LNCaP clone FGC (cell line): ENCODE measurements around the gene MESP2.
"Not testable (repeated sequence)": the region's sequence is repeated elsewhere in the genome, so short reads cannot be mapped to it uniquely, and the experiment has no call there.

Experiments
- DNase-seq: peaks from one replicate; pipeline ENCODE4 v3.0.0-alpha.2; 2011; ENCODE audit warnings: low read depth
- H3K4me3 ChIP-seq: 2 replicates; pipeline ENCODE4 v1.5.1; 2011; ENCODE audit warnings: mild to moderate bottlenecking, low read depth, low read length, control low read depth
- TF ChIP-seq, protein P1 (sequence below): IDR thresholded peaks from 2 replicates; pipeline ENCODE4 v1.5.1; 2012; ENCODE audit warnings: mild to moderate bottlenecking; ENCODE audit not compliant: control insufficient read depth, insufficient read depth; ENCODE audit errors: extremely low read depth

MESP2 gene

DNA sequence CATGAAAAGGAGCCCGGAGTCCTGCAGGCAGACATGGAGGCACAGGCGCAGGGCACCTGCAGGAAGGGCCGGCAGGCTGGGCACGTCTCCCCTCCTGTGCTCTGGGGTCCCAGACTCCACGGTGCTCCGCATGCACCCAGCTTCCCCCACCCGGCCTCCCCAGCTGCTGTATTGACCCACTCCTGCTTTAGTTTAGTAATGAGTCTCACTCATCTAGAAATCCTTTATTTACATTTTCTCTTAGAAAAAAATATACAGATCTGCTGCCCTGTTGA lies 8.5 kb downstream of the MESP2 start:
- TF ChIP-seq, protein P1, sequence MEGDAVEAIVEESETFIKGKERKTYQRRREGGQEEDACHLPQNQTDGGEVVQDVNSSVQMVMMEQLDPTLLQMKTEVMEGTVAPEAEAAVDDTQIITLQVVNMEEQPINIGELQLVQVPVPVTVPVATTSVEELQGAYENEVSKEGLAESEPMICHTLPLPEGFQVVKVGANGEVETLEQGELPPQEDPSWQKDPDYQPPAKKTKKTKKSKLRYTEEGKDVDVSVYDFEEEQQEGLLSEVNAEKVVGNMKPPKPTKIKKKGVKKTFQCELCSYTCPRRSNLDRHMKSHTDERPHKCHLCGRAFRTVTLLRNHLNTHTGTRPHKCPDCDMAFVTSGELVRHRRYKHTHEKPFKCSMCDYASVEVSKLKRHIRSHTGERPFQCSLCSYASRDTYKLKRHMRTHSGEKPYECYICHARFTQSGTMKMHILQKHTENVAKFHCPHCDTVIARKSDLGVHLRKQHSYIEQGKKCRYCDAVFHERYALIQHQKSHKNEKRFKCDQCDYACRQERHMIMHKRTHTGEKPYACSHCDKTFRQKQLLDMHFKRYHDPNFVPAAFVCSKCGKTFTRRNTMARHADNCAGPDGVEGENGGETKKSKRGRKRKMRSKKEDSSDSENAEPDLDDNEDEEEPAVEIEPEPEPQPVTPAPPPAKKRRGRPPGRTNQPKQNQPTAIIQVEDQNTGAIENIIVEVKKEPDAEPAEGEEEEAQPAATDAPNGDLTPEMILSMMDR: no peak
- DNase-seq: no peak
- no peak overlapping the region for H3K4me3 ChIP-seq

DNA sequence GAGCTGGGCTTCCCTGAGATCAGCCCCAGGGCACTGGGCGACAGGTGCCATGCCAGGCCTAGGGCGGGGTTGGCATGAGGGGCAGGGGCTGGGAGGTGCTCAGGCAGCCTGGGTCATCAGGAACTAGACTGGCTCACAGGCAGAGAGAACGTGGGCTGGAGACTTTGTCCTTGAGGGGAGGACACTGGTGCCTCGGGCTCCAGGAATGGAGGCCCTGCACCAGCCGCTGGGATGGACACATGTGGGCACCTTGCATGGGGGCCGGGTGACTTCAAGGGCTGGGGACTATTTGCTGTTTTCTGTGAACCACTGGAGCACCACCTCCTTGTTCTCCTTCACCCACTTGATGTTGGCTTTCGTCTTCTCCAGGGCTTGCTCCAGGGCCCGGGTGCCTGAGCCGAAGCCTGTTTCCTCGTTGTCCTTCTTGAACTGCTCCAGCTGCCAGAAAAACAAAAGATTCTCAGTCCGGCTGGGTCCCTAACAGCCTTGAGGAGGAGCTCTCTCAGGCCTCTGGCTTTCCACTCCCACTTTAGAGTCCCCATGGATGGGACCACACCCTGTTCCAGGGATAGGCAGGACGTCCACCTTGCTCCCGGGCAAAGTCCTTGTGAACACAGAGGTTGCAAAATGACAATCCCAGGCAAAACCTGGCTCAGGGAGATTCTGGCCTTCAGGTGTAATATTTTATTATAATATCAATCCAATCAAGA lies 9.1 kb downstream of the MESP2 start:
- DNase-seq: no peak
- no peak overlapping the region for H3K4me3 ChIP-seq
- TF ChIP-seq, protein P1: no peak

DNA sequence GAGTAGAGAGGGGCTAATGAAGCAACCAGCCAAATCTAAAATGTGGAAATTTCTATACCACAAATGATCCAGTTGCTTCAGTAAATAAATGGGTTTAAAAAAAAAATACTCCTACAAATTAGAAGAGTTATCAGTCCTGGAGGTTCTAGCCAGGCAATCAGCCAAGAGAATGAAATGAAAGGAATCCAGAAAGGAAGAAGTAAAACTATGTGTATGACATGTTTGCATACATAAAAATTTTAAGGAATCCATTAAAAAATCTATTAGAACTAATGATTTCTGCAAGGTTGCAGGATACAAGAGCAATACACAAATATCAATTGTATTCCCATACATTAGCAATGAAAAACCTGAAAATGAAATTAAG lies 9.6 kb downstream of the MESP2 start:
- no peak for DNase-seq
- H3K4me3 ChIP-seq: no peak overlapping the region
- TF ChIP-seq, protein P1: no peak

DNA sequence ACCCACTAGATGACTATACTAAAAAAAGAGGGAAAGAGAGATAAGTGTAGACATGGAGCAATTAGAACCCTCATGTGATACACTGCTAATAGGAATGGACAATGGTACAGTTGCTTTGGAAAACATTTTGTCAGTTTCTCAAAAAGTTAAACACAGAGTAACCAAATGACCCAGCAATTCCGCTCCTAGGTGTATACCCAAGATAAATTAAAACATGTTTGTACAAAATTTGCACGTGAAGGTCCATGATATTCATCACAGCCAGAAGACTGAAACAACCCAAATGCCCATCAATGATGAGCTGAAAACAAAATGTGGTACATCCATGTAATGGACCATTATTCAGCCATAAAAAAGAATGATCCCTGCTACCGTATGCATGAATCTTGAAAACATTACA lies 11.8 kb downstream of the MESP2 start:
- no peak overlapping the region for H3K4me3 ChIP-seq
- TF ChIP-seq, protein P1: no peak
- DNase-seq: no peak

DNA sequence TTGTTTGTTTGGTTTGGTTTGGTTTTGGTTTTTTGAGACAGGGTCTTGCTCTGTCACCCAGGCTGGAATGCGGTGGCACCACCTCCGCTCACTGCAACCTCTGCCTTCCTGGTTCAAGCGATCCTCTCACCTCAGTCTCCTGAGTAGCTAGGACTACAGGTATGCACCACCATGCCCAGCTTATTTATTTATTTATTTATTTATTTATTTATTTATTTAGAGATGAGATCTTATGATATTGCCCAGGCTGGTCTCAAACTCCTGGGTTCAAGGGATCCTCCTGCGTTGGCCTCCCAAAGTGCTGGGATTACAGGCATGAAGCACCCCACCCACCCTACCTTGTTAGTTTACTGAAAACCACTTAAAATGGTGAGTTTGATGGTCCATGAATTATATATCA lies 12.5 kb downstream of the MESP2 start:
- not testable (repeated sequence) for DNase-seq, H3K4me3 ChIP-seq

DNA sequence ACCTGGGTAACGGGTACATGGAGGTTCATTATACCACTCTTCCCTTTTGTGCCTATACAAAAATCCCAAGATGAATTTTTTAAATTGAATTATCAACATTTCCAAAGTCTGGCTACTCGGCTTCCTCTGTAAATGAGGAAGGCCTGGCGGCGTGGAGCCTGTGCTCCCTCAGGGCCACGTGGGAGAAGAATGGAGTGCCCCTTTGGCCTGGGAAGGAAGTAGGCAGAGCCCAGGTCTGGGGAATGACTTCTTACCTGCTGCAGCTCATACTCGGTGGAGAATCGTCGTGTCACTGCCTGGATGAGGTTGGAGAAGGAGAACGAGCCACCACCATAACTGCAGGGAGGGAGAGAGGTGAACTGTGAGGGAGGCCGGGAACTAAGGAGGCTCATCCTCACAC lies 14.1 kb downstream of the MESP2 start:
- TF ChIP-seq, protein P1: no peak
- H3K4me3 ChIP-seq: no peak overlapping the region
- no peak for DNase-seq

DNA sequence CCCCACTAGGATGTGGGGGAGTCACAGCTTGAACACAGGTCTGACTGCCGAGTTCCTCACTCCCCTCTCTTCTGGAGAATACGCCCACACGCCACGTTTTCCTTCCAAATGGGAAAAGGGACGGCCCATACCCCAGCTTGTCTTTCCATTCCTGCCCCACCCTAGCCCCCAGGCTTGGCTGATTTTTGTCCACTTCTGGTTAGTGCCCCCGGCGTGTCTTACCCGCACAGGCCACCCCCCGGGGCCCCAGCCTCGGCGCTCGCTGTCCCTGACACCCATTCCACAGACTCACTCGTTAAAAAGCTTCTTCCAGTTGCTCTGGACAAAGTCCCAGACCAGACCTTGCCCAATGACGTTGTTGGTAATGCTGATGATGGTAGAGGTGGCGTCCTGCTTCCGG lies 14.5 kb downstream of the MESP2 start:
- TF ChIP-seq, protein P1: no peak
- DNase-seq: no peak
- no peak overlapping the region for H3K4me3 ChIP-seq
